Progenitor cell of endocrine pancreas (in vitro differentiated cells): ENCODE data around the gene PARG. TPM values are rescaled to one million over a fixed set of nuclear protein-coding genes. Genes with fewer than 3 reads are reported as not detected.
"Not testable (repeated sequence)": the region's sequence is repeated elsewhere in the genome, so short reads cannot be mapped to it uniquely, and the experiment has no call there.

Experiments
- DNase-seq: peaks from one replicate; pipeline ENCODE4 v3.0.0; 2021; ENCODE audit warnings: low spot score; ENCODE audit not compliant: unreplicated experiment
- H3K27ac Mint-ChIP-seq: 2 replicates; pipeline ENCODE4 v1.8.0; 2021; ENCODE audit warnings: mild to moderate bottlenecking, moderate library complexity, mixed read lengths
- H3K27me3 Mint-ChIP-seq: 2 replicates; pipeline ENCODE4 v1.8.0; 2021; ENCODE audit warnings: mixed read lengths
- H3K36me3 Mint-ChIP-seq: 2 replicates; pipeline ENCODE4 v1.8.0; 2022; ENCODE audit warnings: mixed read lengths; ENCODE audit not compliant: insufficient read depth
- H3K4me1 Mint-ChIP-seq: 2 replicates; pipeline ENCODE4 v1.8.0; 2021; ENCODE audit warnings: low read depth, mixed read lengths
- H3K4me3 Mint-ChIP-seq: 2 replicates; pipeline ENCODE4 v1.8.0; 2021; ENCODE audit warnings: low read depth, mild to moderate bottlenecking, moderate library complexity, mixed read lengths
- H3K9me3 Mint-ChIP-seq: 2 replicates; pipeline ENCODE4 v1.8.0; 2021; ENCODE audit warnings: low read depth, mixed read lengths
- total RNA-seq: library from RNA; stranded (reverse); gene quantifications from 2 replicates; pipeline ENCODE4 v1.2.1, GENCODE V29; 2021
- TF ChIP-seq, protein P1 (sequence below): fragments of 200-600 bp; sonication (generic); IDR thresholded peaks from one replicate; pipeline ENCODE4 v1.5.0; 2021; ENCODE audit warnings: antibody characterized with exemption, mild to moderate bottlenecking; ENCODE audit not compliant: unreplicated experiment

The PARG gene
- total RNA-seq, 1 donor from 2014 or later: 56.2 TPM

DNA sequence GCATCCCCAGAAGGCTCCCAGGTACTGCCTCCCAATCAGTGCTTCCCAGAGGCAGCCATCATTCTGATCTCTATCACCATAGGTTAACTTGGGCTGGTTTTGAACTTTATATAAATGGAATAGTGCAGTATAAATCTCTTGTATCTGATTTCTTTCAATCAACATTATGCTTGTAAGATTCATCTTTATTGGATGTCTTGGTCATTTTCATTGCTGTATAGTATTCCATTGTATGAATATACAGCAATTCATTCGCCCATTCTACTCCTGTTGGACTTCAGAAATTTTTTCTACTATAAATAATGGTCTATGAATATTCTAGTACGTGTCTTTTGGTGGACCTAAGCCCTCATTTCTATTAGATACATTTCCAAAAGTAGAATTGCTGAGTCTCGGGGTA is 163.6 kb downstream of the PARG start:
- H3K4me3 Mint-ChIP-seq: no peak overlapping the region
- peaks cover 3% of the 10 kb centered on the region for H3K27me3 Mint-ChIP-seq
- H3K9me3 Mint-ChIP-seq: no peaks in the 10 kb centered on the region
- H3K27ac Mint-ChIP-seq: no peak overlapping the region
- H3K36me3 Mint-ChIP-seq: no peaks in the 10 kb centered on the region
- TF ChIP-seq, protein P1, sequence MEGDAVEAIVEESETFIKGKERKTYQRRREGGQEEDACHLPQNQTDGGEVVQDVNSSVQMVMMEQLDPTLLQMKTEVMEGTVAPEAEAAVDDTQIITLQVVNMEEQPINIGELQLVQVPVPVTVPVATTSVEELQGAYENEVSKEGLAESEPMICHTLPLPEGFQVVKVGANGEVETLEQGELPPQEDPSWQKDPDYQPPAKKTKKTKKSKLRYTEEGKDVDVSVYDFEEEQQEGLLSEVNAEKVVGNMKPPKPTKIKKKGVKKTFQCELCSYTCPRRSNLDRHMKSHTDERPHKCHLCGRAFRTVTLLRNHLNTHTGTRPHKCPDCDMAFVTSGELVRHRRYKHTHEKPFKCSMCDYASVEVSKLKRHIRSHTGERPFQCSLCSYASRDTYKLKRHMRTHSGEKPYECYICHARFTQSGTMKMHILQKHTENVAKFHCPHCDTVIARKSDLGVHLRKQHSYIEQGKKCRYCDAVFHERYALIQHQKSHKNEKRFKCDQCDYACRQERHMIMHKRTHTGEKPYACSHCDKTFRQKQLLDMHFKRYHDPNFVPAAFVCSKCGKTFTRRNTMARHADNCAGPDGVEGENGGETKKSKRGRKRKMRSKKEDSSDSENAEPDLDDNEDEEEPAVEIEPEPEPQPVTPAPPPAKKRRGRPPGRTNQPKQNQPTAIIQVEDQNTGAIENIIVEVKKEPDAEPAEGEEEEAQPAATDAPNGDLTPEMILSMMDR: no peak
- no peak for DNase-seq
- no peaks in the 10 kb centered on the region for H3K4me1 Mint-ChIP-seq

DNA sequence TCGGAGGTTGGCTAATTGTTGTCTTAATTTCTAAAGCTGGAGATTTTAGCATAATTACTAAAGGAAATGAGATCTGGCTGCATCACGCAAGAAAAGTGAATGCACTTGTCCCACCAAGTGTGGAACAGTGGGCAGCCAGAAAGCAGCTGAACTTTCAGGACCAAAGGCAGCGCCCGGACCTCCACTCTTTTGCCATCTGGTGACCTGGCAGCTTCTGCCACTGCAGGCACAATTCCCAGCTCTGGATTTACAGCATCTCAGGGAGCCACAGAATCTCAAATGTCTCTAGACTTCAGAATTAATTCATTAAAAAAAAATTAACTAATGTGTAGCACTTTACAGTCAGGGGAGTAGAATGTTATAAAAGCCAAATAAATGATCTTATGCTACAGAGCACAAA is 165.0 kb downstream of the PARG start:
- TF ChIP-seq, protein P1: no peak
- Mint-ChIP-seq H3K36me3 (no peaks in the 10 kb centered on the region), H3K9me3 (no peaks in the 10 kb centered on the region), H3K27me3 (peaks cover 10% of the 10 kb centered on the region), H3K4me3 (no peak overlapping the region), H3K4me1 (no peaks in the 10 kb centered on the region), H3K27ac (no peak overlapping the region)
- DNase-seq: no peak

DNA sequence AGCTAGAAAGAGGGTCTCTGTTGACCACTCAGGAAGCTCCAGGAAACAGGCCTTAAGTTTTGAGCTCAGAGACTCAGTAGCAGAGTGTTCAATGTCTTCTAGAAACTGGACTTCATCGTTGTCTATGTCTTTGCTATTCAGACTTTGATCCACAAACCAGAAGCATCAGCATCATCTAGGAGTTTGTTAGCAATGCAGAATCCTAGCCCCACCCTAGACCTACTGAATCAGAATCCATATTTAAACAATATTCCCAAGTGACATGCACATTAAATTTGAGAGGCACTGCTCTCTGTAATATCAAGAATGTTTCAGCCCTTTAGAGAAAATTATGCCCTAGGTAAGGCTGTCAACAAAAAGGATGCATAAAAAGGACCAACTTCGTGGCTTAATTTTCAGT is 166.8 kb downstream of the PARG start:
- H3K4me1 Mint-ChIP-seq: no peaks in the 10 kb centered on the region
- no peak for DNase-seq
- H3K9me3 Mint-ChIP-seq: no peaks in the 10 kb centered on the region
- TF ChIP-seq, protein P1: no peak
- peaks cover 23% of the 10 kb centered on the region for H3K27me3 Mint-ChIP-seq
- no peak overlapping the region for H3K4me3 Mint-ChIP-seq
- H3K27ac Mint-ChIP-seq: no peak overlapping the region
- H3K36me3 Mint-ChIP-seq: no peaks in the 10 kb centered on the region

DNA sequence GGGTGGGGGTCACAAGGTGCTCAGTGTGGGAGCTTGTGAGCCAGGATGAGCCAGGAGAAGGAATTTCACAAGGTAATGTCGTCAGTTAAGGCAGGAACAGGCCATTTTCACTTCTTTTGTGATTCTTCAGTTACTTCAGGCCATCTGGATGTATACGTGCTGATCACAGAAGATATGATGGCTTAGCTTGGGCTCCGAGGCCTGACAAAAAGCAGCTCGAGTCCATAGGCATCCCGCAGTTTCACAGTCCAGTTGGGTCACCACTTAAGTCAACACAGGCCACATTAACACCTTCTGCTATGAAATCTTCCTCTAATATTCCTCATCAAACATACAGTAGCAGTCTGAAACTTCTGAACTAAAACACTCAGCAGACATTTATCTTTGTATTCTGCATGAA is 168.9 kb downstream of the PARG start:
- not testable (repeated sequence) for H3K9me3 Mint-ChIP-seq, H3K4me3 Mint-ChIP-seq, DNase-seq, H3K27ac Mint-ChIP-seq, H3K4me1 Mint-ChIP-seq, H3K36me3 Mint-ChIP-seq
- H3K27me3 Mint-ChIP-seq: peaks cover 29% of the 10 kb centered on the region

DNA sequence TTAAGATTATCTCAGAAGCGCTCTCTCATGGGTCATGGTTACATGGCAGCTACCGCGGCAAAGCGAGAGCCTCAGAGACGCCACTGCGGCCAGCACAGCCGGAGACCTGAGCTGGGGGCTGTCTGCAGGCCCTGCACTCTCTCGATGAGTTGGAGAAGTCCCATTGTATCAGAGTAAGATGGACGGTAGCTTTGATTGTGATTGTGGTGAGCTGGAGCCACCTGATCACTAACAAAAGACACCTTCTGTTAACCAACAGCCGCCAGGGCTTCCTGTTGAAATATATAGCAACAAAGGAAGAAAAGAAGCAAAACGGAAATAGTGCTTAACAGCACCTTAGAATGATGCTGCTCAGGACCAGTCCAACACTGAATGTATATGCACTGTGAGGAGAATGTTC is 170.8 kb downstream of the PARG start:
- H3K9me3 Mint-ChIP-seq, H3K27ac Mint-ChIP-seq, H3K4me1 Mint-ChIP-seq, H3K36me3 Mint-ChIP-seq, H3K4me3 Mint-ChIP-seq, DNase-seq: not testable (repeated sequence)
- peaks cover 45% of the 10 kb centered on the region for H3K27me3 Mint-ChIP-seq

DNA sequence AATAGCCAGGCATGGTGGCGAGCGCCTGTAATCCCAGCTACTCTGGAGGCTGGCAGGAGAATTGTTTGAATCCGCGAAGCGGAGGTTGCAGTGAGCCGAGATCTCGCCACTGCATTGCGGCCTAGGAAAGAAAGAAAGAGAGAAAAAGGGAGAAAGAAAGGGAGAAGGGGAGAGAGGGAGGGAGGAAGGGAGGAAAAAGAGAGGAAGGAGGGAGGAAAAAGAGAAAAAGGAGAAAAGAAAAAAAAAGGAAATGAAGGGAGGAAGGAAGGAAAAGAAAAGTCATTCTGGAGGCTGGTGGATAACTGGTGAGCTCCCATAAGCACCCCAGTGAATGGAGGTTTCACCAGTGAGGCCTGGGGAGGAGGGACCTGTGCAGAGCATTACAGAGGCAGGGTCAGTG is 172.1 kb downstream of the PARG start:
- no peak overlapping the region for H3K27ac Mint-ChIP-seq
- H3K9me3 Mint-ChIP-seq: peaks cover 10% of the 10 kb centered on the region
- TF ChIP-seq, protein P1: no peak
- H3K4me3 Mint-ChIP-seq: no peak overlapping the region
- no peaks in the 10 kb centered on the region for H3K4me1 Mint-ChIP-seq
- H3K27me3 Mint-ChIP-seq: peaks cover 45% of the 10 kb centered on the region
- no peak for DNase-seq
- H3K36me3 Mint-ChIP-seq: no peaks in the 10 kb centered on the region
